A549 treated with DMSO at 1 μM for 4 hours (cell line): ENCODE results near the gene CNDP1. TPM values are rescaled to one million over a fixed set of nuclear protein-coding genes. Genes with fewer than 3 reads are reported as not detected.

Source experiments
- total RNA-seq: library from RNA; stranded (reverse); fragments of 200-300 nt; extraction: Qiagen RNA extraction; gene quantifications from 5 replicates; pipeline ENCODE4 v1.2.3, GENCODE V29; 2022; ENCODE audit warnings: low read depth

The CNDP1 gene, protein sequence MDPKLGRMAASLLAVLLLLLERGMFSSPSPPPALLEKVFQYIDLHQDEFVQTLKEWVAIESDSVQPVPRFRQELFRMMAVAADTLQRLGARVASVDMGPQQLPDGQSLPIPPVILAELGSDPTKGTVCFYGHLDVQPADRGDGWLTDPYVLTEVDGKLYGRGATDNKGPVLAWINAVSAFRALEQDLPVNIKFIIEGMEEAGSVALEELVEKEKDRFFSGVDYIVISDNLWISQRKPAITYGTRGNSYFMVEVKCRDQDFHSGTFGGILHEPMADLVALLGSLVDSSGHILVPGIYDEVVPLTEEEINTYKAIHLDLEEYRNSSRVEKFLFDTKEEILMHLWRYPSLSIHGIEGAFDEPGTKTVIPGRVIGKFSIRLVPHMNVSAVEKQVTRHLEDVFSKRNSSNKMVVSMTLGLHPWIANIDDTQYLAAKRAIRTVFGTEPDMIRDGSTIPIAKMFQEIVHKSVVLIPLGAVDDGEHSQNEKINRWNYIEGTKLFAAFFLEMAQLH
- total RNA-seq, result not detected in 5 replicates

GRCh38 chr18:74534150-74534969 lies at the start of gene CNDP1:
TSS of gene CNDP1 (plus strand) at chr18:74534500. CDS start at chr18:74534668, 168 bp downstream.

GRCh38 chr18:74495581-74496507 lies 38.5 kb upstream of the CNDP1 start, which contains the start of gene CNDP2:
TSS of gene CNDP2 (plus strand) at chr18:74496363. CDS start at chr18:74499974, 3,611 bp downstream.

GRCh38 chr18:74597662-74598349 lies 63.5 kb downstream of the CNDP1 start, which contains the start of gene ZNF407:
TSS of gene ZNF407 (plus strand) at chr18:74597870. CDS start at chr18:74631020, 33,150 bp downstream.

Other genes starting within 250 kb of the CNDP1 start
- gene CYB5A, start 242.5 kb upstream of the CNDP1 start, total RNA-seq, result 114 to 153 TPM (median 117 TPM) in 5 replicates
- gene C18orf63, start 218.7 kb upstream of the CNDP1 start, total RNA-seq, result not detected in 5 replicates
- not detected in 5 replicates for gene DIPK1C, start 77.2 kb upstream of the CNDP1 start, total RNA-seq
- gene CNDP2, start 38.1 kb upstream of the CNDP1 start, total RNA-seq, result 74.0 to 94.3 TPM (median 84.1 TPM) in 5 replicates
- gene ZNF407, start 63.4 kb downstream of the CNDP1 start, total RNA-seq, result 2.4 to 3.2 TPM (median 3.0 TPM) in 5 replicates